Endothelial cell of umbilical vein (primary cell): Measurements from ENCODE around the gene NECTIN2. TPM values are rescaled to one million over a fixed set of nuclear protein-coding genes. Genes with fewer than 3 reads are reported as not detected.
A peak's percentile ranks its signal among the peaks of the same experiment; 100 is the strongest.

Experiments used
- BruUV-seq: library from RNA; stranded (reverse); fragments of 400-500 nt; replicated peaks from 2 replicates; lab custom pipeline; 2021; lab: Mats Ljungman, UMichigan
- CTCF ChIA-PET: fragments of 300-600, 350-600 bp; sonication (Branson Sonifier 250); formaldehyde crosslinking; loops from one replicate; lab custom pipeline; 2021; ENCODE audit warnings: antibody characterized with exemption, inconsistent platforms; lab: Charles Lee
- POLR2A ChIA-PET: fragments of 300-600, 350-600 bp; sonication (Branson Sonifier 250); formaldehyde crosslinking; loops from one replicate; lab custom pipeline; 2021; ENCODE audit warnings: antibody characterized with exemption, inconsistent platforms; lab: Charles Lee
- DNase-seq: peaks from one replicate; pipeline ENCODE4 v3.0.0-alpha.2; 2011; ENCODE audit warnings: low read depth, low spot score
- FAIRE-seq: peaks from 2 replicates; lab custom pipeline; 2011; peaks lifted over from hg19 to GRCh38; lab: Jason Lieb, UNC
- H2AFZ ChIP-seq: 2 replicates; pipeline ENCODE4 v1.6.0; 2012; ENCODE audit warnings: low read depth, low read length, control low read depth, inconsistent platforms
- H3K27ac ChIP-seq: 2 replicates; pipeline ENCODE4 v1.5.1; 2011; ENCODE audit warnings: low read depth, mild to moderate bottlenecking, control low read depth, low read length, moderate library complexity; ENCODE audit not compliant: insufficient read depth
- H3K27me3 ChIP-seq, 2 experiments: 2 replicates each; pipeline versions ENCODE4 v1.6.0 to v1.6.1; 2011; ENCODE audit warnings: low read length in 2 of 2, mixed read lengths in 1 of 2; ENCODE audit not compliant: control insufficient read depth in 2 of 2, insufficient read depth in 2 of 2
- H3K36me3 ChIP-seq, 2 experiments: 2 replicates in 1 of 2; 3 replicates in 1 of 2; pipeline ENCODE4 v1.5.1; 2011; ENCODE audit warnings: low read length in 2 of 2, mild to moderate bottlenecking in 1 of 2, moderate library complexity in 1 of 2; ENCODE audit not compliant: control insufficient read depth in 2 of 2, insufficient read depth in 2 of 2; ENCODE audit errors: extremely low read depth in 1 of 2
- H3K4me1 ChIP-seq: 3 replicates; pipeline ENCODE4 v1.5.1; 2011; ENCODE audit warnings: mild to moderate bottlenecking, low read length; ENCODE audit not compliant: control insufficient read depth, insufficient read depth; ENCODE audit errors: extremely low read depth
- H3K4me2 ChIP-seq: 2 replicates; pipeline ENCODE4 v1.6.1; 2011; ENCODE audit warnings: low read length, control low read depth, mixed read lengths; ENCODE audit not compliant: insufficient read depth
- H3K4me3 ChIP-seq, 3 experiments: fragments of 200-600 bp in 1 of 3; sonication (generic), shearing (Covaris generic) in 1 of 3; replicated peaks in 1 of 3; 2 replicates each; pipeline ENCODE4 v1.5.1; 2011 to 2016; ENCODE audit warnings: control low read depth in 3 of 3, low read length in 3 of 3, mild to moderate bottlenecking in 2 of 3, inconsistent platforms in 1 of 3, low read depth in 1 of 3, moderate library complexity in 1 of 3; ENCODE audit not compliant: insufficient read depth in 1 of 3
- H3K79me2 ChIP-seq: 2 replicates; pipeline ENCODE4 v1.6.0; 2012; ENCODE audit warnings: low read length, inconsistent platforms; ENCODE audit not compliant: control insufficient read depth, insufficient read depth
- H3K9ac ChIP-seq: replicated peaks from 2 replicates; pipeline ENCODE3; 2011; ENCODE audit warnings: low read length, control low read depth; ENCODE audit not compliant: insufficient read depth; ENCODE audit errors: extremely low read depth
- H3K9me1 ChIP-seq: replicated peaks from 3 replicates; pipeline ENCODE4 v1.6.0; 2011; ENCODE audit warnings: mild to moderate bottlenecking, low read length; ENCODE audit not compliant: control insufficient read depth, insufficient read depth; ENCODE audit errors: extremely low read depth
- H3K9me3 ChIP-seq: replicated peaks from 2 replicates; pipeline ENCODE4 v1.5.1; 2012; ENCODE audit warnings: low read length, inconsistent platforms; ENCODE audit not compliant: control insufficient read depth, insufficient read depth
- H4K20me1 ChIP-seq: replicated peaks from 2 replicates; pipeline ENCODE3; 2011; ENCODE audit warnings: mild to moderate bottlenecking, low read length; ENCODE audit not compliant: control insufficient read depth, insufficient read depth; ENCODE audit errors: extremely low read depth
- EZH2 ChIP-seq: IDR thresholded peaks from 2 replicates; pipeline ENCODE4 v1.6.1; 2012; ENCODE audit warnings: borderline replicate concordance, low read depth, mild to moderate bottlenecking, moderate library complexity, low read length, inconsistent platforms; ENCODE audit not compliant: severe bottlenecking
- GATA2 ChIP-seq: IDR thresholded peaks from 2 replicates; pipeline ENCODE4 v1.7.0; 2011; ENCODE audit warnings: low read depth, mild to moderate bottlenecking, moderate library complexity, mixed read lengths, low read length; ENCODE audit not compliant: insufficient read length, insufficient read depth
- JUN ChIP-seq: IDR thresholded peaks from 2 replicates; pipeline ENCODE4 v1.6.1; 2011; ENCODE audit warnings: borderline replicate concordance, low read depth; ENCODE audit not compliant: insufficient read length, insufficient read depth
- MYC ChIP-seq: IDR thresholded peaks from one replicate; pipeline ENCODE4 v1.6.1; 2011; ENCODE audit warnings: mild to moderate bottlenecking, low read depth, low read length
- POLR2A ChIP-seq: IDR thresholded peaks from 2 replicates; pipeline ENCODE4 v1.6.1; 2012; ENCODE audit warnings: low read depth, mild to moderate bottlenecking, control low read depth, low read length
- POLR2AphosphoS5 ChIP-seq: IDR thresholded peaks from 2 replicates; pipeline ENCODE4 v1.6.1; 2012; ENCODE audit warnings: low read depth, mild to moderate bottlenecking, control low read depth, low read length, moderate library complexity; ENCODE audit not compliant: insufficient read depth
- dilution Hi-C: fragments of 300-500 bp; cut with MboI; formaldehyde crosslinking; loops from one replicate; pipeline ENCODE4 v1.15.0; 2019; ENCODE audit warnings: low sequenced_read_pairs; ENCODE audit not compliant: extremely low pct_ligation_motif_present
- intact Hi-C: fragments of 100-400 bp; cut with micrococcal nuclease; formaldehyde crosslinking; loops from one replicate; pipeline ENCODE4 v1.10.0; 2022
- polyA plus RNA-seq, 4 experiments: library from polyadenylated mRNA; depleted of rRNA in 3 of 4; stranded (reverse) in 3 of 4; unstranded in 1 of 4; fragments of >200 nt; gene quantifications; 2 replicates each; pipeline versions ENCODE4 v1.2.1 to v1.2.3, GENCODE V29; 2011 to 2012; ENCODE audit warnings: missing spikeins in 1 of 4
- total RNA-seq: library from RNA; stranded (reverse); gene quantifications from 2 replicates; pipeline ENCODE4 v1.2.3, GENCODE V29; 2021
- TF ChIP-seq, protein P1 (sequence below), 2 donors: IDR thresholded peaks; 1 replicate in 1 of 2; 2 replicates in 1 of 2; pipeline ENCODE4 v1.5.1; 2011; ENCODE audit warnings: low read length in 2 of 2, mild to moderate bottlenecking in 2 of 2, moderate library complexity in 2 of 2, control low read depth in 1 of 2, inconsistent platforms in 1 of 2, low read depth in 1 of 2; ENCODE audit not compliant: insufficient read depth in 1 of 2; ENCODE audit errors: extremely low read depth in 1 of 2

NECTIN2 gene
- total and polyA plus RNA-seq, 2 donors (not counting 3 experiments of a cell fraction or from before 2014, with no cell fraction given), result 211 to 238 TPM

DNA sequence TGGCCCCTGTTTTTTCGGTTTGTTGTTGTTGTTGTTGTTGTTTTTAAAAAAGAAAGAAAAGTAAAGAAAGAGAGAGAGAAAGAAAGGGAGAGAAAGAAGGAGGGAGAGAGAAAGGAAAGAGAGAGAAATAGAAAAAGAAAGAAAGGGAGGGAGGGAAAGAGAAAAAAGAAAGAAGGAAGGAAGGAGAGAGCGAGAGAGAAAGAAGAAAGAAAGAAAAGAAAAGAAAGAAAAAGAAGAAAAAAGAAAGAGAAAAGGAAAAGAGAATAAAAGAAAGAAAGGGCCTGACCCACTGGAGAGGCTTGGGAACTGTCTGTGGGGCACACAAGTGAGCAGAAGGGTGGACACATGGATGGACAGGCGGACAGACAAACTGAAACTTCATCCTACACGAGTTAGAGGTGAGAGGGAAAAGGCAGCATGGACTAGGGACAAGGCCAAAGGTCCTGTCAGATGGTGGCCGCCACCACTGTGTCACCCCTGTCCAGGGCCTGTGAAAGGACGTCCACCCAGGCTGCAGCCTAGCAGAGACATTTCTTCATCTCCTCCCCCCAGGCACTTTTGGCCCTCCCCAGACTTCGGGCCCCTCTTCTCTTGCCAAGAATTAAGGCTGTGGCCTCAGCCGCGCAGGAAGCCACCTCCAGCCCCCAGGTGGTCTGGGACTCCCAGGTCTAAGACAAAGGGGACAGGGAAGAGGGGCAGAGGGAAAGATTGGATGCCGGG is 46.3 kb upstream of the NECTIN2 start:
- no peak overlapping the region for H3K9ac ChIP-seq
- BruUV-seq, result no TSS peak
- ChIA-PET CTCF (interaction anchor here (1.3 to 6.0 kb wide), 3 partner anchors 14 to 45 kb away, joined by 3 to 45 read pairs (median 10); no protein-coding TSS in a partner anchor), POLR2A (no interaction called here)
- H3K27ac ChIP-seq, result no peak overlapping the region
- no peak overlapping the region for H3K4me3 ChIP-seq
- H3K4me2 ChIP-seq, result no peak overlapping the region
- H3K36me3 ChIP-seq, result no peaks in the 10 kb centered on the region
- intact Hi-C loops (loop anchor here (1.0 to 10.0 kb wide), 3 partner anchors 15 to 155 kb away; partner anchors contain the start of gene CLPTM1), dilution Hi-C loops (no loop called here)
- peaks cover 14% of the 10 kb centered on the region for H3K4me1 ChIP-seq
- no peaks in the 10 kb centered on the region for H3K9me1 ChIP-seq
- H4K20me1 ChIP-seq, result no peaks in the 10 kb centered on the region
- TF ChIP-seq POLR2AphosphoS5 (no peak), POLR2A (no peak)
- TF ChIP-seq, protein P1, sequence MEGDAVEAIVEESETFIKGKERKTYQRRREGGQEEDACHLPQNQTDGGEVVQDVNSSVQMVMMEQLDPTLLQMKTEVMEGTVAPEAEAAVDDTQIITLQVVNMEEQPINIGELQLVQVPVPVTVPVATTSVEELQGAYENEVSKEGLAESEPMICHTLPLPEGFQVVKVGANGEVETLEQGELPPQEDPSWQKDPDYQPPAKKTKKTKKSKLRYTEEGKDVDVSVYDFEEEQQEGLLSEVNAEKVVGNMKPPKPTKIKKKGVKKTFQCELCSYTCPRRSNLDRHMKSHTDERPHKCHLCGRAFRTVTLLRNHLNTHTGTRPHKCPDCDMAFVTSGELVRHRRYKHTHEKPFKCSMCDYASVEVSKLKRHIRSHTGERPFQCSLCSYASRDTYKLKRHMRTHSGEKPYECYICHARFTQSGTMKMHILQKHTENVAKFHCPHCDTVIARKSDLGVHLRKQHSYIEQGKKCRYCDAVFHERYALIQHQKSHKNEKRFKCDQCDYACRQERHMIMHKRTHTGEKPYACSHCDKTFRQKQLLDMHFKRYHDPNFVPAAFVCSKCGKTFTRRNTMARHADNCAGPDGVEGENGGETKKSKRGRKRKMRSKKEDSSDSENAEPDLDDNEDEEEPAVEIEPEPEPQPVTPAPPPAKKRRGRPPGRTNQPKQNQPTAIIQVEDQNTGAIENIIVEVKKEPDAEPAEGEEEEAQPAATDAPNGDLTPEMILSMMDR (IDR thresholded peaks at IDR 0.05; ENCODE audit: extremely low read depth in 1 of 2, insufficient read depth in 1 of 2, low read depth in 1 of 2, low read length in 2 of 2), result no peak
- no peaks in the 10 kb centered on the region for H3K79me2 ChIP-seq
- H3K9me3 ChIP-seq, result no peaks in the 10 kb centered on the region
- FAIRE-seq, result no peak
- no peak overlapping the region for H2AFZ ChIP-seq
- H3K27me3 ChIP-seq, result no peaks in the 10 kb centered on the region
- DNase-seq, result no peak

DNA sequence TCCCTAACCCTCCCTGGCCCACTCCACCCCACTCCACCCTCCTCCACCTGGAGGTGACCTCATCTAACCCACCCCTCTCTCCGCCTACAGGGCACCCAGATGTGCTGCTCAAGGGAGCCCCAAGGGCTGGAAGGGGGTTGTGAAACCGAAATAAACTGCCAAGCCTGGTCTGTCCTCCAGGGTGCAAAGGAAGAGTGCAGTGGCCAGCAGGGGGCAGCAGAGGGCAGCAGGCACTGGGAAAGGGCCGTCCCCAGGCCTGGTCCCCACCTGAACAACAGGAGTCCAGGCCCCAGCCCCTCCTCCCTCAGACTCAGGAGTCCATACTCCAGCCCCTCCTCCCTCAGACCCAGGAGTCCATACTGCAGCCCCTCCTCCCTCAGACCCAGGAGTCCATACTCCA is 45.6 kb upstream of the NECTIN2 start:
- Histone ChIP-seq H3K27me3 (no peaks in the 10 kb centered on the region), H4K20me1 (no peaks in the 10 kb centered on the region), H3K9me1 (no peaks in the 10 kb centered on the region), H3K4me1 (peaks cover 14% of the 10 kb centered on the region), H3K4me3 (no peak overlapping the region), H3K9me3 (no peaks in the 10 kb centered on the region), H3K9ac (no peak overlapping the region), H2AFZ (no peak overlapping the region), H3K79me2 (no peaks in the 10 kb centered on the region), H3K36me3 (no peaks in the 10 kb centered on the region), H3K4me2 (no peak overlapping the region), H3K27ac (no peak overlapping the region)
- TF ChIP-seq POLR2AphosphoS5 (no peak), GATA2 (no peak), JUN (no peak), MYC (no peak), EZH2 (no peak)
- TF ChIP-seq, protein P1 (IDR thresholded peaks at IDR 0.05; ENCODE audit: extremely low read depth in 1 of 2, insufficient read depth in 1 of 2, low read depth in 1 of 2, low read length in 2 of 2), result peak; percentile 91 to 98
- POLR2A ChIA-PET, result no interaction called here
- BruUV-seq, result no TSS peak
- dilution Hi-C loops (no loop called here), intact Hi-C loops (loop anchor here (1.0 to 10.0 kb wide), 3 partner anchors 16 to 154 kb away; partner anchors contain the start of gene CLPTM1)
- CTCF ChIA-PET, result interaction anchor here (6.0 kb wide), 1 partner anchor 16 kb away, joined by 45 read pairs; no protein-coding TSS in a partner anchor
- FAIRE-seq (peak; percentile 82), DNase-seq (peak; percentile 68)
